ENCODE data around the gene FMNL2. TPM values are rescaled to one million over a fixed set of nuclear protein-coding genes. Genes with fewer than 3 reads are reported as not detected.

Gene FMNL2
- total RNA-seq, 4 donors from 2014 or later, result 5.8 to 19.8 (median 16.9) TPM

- Histone ChIP-seq H3K9me3 (no peaks in the 10 kb centered on the region), H3K27ac (no peak overlapping the region), H3K36me3 (no peaks in the 10 kb centered on the region), H3K4me3 (no peak overlapping the region), H3K4me1 (no peaks in the 10 kb centered on the region), H3K27me3 (peaks cover 0 to 11% (median 0%) of the 10 kb centered on the region in 4 donors)
- DNase-seq, result no peak
- TF ChIP-seq POLR2A (IDR thresholded peaks at IDR 0.05) (no peak), CTCF (IDR thresholded peaks at IDR 0.05) (no peak)
- intact Hi-C loops (cut with DNase I), result no loop called here
- WGBS, 2 donors, result 86 to 91% methylated on average over 3 of the region's 3 CpGs
Measured at GRCh38 chr2:152532241-152532640, 197.3 kb downstream of the FMNL2 start.

GRCh38 chr2:152534460-152535135, 199.6 kb downstream of the FMNL2 start:
- DNase-seq, result no peak
- peaks cover 0 to 11% (median 0%) of the 10 kb centered on the region in 4 donors for H3K27me3 ChIP-seq
- peak overlapping the region in 1 of 4 donors; percentile 15 for H3K27ac ChIP-seq
- 45 to 65% methylated on average over 7 of the region's 7 CpGs for WGBS, 2 donors
- H3K4me3 ChIP-seq, result no peak overlapping the region
- intact Hi-C loops (cut with DNase I), result no loop called here
- no peaks in the 10 kb centered on the region for H3K4me1 ChIP-seq
- no peaks in the 10 kb centered on the region for H3K9me3 ChIP-seq
- no peaks in the 10 kb centered on the region for H3K36me3 ChIP-seq
- TF ChIP-seq POLR2A (IDR thresholded peaks at IDR 0.05) (no peak), CTCF (IDR thresholded peaks at IDR 0.05) (no peak)

DNA sequence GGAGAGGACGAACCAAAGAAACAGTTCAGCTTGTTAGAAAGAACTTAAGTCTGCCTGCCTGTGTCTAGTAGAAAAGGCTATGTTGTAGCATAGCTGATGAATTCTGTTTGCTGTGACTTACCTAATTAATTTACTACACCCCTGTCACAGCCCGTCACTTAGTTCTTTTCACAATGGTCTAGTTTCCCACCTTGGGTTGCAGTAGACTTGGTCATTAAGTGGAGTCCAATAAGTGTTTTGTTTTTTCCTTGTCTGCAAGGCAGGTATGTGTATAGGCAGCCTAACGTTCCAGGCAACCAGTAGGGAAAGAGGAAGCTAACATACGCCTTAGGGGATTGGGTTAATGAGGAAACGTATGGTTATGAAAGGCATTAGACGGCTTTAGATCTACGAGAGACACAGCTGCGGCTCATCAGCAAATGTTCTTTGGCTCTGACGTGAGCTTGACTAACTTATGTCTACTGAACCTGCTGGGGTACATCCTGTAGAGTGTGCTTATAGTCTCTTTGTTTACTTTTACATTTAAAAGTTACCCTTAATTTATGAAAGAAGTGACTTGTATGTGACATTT, 202.2 kb downstream of the FMNL2 start:
- Histone ChIP-seq H3K36me3 (no peaks in the 10 kb centered on the region), H3K4me1 (no peaks in the 10 kb centered on the region), H3K4me3 (no peak overlapping the region), H3K27me3 (peaks cover 0 to 6% (median 0%) of the 10 kb centered on the region in 4 donors), H3K9me3 (no peaks in the 10 kb centered on the region), H3K27ac (no peak overlapping the region)
- intact Hi-C loops (cut with DNase I), result no loop called here
- WGBS, 2 donors, result 66 to 76% methylated on average over 9 of the region's 9 CpGs
- TF ChIP-seq POLR2A (IDR thresholded peaks at IDR 0.05) (no peak), CTCF (IDR thresholded peaks at IDR 0.05) (no peak)
- DNase-seq, result no peak

DNA sequence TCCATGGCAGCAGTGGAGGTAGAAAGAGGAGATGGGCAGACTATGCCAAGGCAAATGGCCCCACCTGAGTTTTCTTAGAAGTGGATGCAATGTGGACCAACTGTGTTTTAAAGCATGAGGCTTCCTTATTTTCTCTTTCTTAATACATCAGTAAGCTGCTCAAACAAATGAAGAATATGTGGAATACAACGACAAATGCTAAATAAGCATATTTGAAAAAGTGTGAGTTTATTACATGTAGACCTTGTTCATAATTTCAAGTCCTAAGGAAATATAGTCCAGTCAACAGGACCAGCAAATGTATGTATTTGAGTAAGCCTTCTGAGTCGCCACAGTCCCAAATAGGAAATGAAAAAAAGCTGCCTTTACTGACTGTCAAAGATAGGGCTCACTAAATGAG, 204.4 kb downstream of the FMNL2 start:
- Histone ChIP-seq H3K27me3 (peaks cover 0 to 6% (median 0%) of the 10 kb centered on the region in 4 donors), H3K9me3 (no peaks in the 10 kb centered on the region), H3K36me3 (no peaks in the 10 kb centered on the region), H3K4me3 (no peak overlapping the region), H3K4me1 (peaks cover 0 to 9% (median 0%) of the 10 kb centered on the region in 3 donors), H3K27ac (no peak overlapping the region)
- 92 to 95% methylated on average over 2 of the region's 2 CpGs for WGBS, 2 donors
- TF ChIP-seq CTCF (IDR thresholded peaks at IDR 0.05) (no peak), POLR2A (IDR thresholded peaks at IDR 0.05) (no peak)
- no peak for DNase-seq
- intact Hi-C loops (cut with DNase I), result no loop called here

- no peak overlapping the region for H3K27ac ChIP-seq
- 81 to 85% methylated on average over 3 of the region's 3 CpGs for WGBS, 2 donors
- DNase-seq, result no peak
- TF ChIP-seq POLR2A (IDR thresholded peaks at IDR 0.05) (no peak), CTCF (IDR thresholded peaks at IDR 0.05) (no peak)
- no peaks in the 10 kb centered on the region for H3K27me3 ChIP-seq
- peaks cover 0 to 12% (median 0%) of the 10 kb centered on the region in 3 donors for H3K4me1 ChIP-seq
- intact Hi-C loops (cut with DNase I), result no loop called here
- H3K9me3 ChIP-seq, result no peaks in the 10 kb centered on the region
- H3K4me3 ChIP-seq, result no peak overlapping the region
- no peaks in the 10 kb centered on the region for H3K36me3 ChIP-seq
Measured at GRCh38 chr2:152541712-152542111, 206.7 kb downstream of the FMNL2 start.

Data from esophagus squamous epithelium (tissue), 5 donors.